Measurements from ENCODE around the gene EVI5L.

The EVI5L gene

GRCh38 chr19:7909471-7910067, 79.6 kb downstream of the EVI5L start:
- peaks cover 45% of the 10 kb centered on the region for H3K36me3 ChIP-seq (ENCODE audit: control insufficient read depth, insufficient read depth, low read length)
- H3K9me3 ChIP-seq (ENCODE audit: control insufficient read depth, low read length): no peaks in the 10 kb centered on the region
- no peak overlapping the region for H3K4me3 ChIP-seq (ENCODE audit: extremely low read depth, insufficient read depth, low read length, poor library complexity, severe bottlenecking)
- peaks cover 7% of the 10 kb centered on the region for H3K4me1 ChIP-seq (ENCODE audit: control insufficient read depth, insufficient read depth, low read length, poor library complexity, severe bottlenecking)
- H3K27ac ChIP-seq (ENCODE audit: low read depth, low read length, severe bottlenecking): no peak overlapping the region
- WGBS, 2 experiments (ENCODE audit: insufficient coverage in 2 of 2): 96 to 100% methylated on average over 5 to 17 of the region's 21 CpGs

- Histone ChIP-seq H3K27ac (ENCODE audit: low read depth, low read length, severe bottlenecking) (no peak overlapping the region), H3K4me3 (ENCODE audit: extremely low read depth, insufficient read depth, low read length, poor library complexity, severe bottlenecking) (no peak overlapping the region), H3K36me3 (ENCODE audit: control insufficient read depth, insufficient read depth, low read length) (peaks cover 45% of the 10 kb centered on the region), H3K9me3 (ENCODE audit: control insufficient read depth, low read length) (no peaks in the 10 kb centered on the region), H3K4me1 (ENCODE audit: control insufficient read depth, insufficient read depth, low read length, poor library complexity, severe bottlenecking) (no peaks in the 10 kb centered on the region)
- 97% methylated on average over 49 to 50 of the region's 54 CpGs for WGBS, 2 experiments (ENCODE audit: insufficient coverage in 2 of 2)
These were observed 80.5 kb downstream of the EVI5L start for GRCh38 chr19:7910321-7911161.

- H3K4me1 ChIP-seq (ENCODE audit: control insufficient read depth, insufficient read depth, low read length, poor library complexity, severe bottlenecking): peaks cover 3% of the 10 kb centered on the region
- H3K27ac ChIP-seq (ENCODE audit: low read depth, low read length, severe bottlenecking): no peak overlapping the region
- H3K36me3 ChIP-seq (ENCODE audit: control insufficient read depth, insufficient read depth, low read length): peaks cover 37% of the 10 kb centered on the region
- H3K9me3 ChIP-seq (ENCODE audit: control insufficient read depth, low read length): no peaks in the 10 kb centered on the region
- 94 to 96% methylated on average over 14 to 17 of the region's 18 CpGs for WGBS, 2 experiments (ENCODE audit: insufficient coverage in 2 of 2)
- H3K4me3 ChIP-seq (ENCODE audit: extremely low read depth, insufficient read depth, low read length, poor library complexity, severe bottlenecking): no peak overlapping the region
These were observed 81.6 kb downstream of the EVI5L start for GRCh38 chr19:7911508-7912143.

- H3K27ac ChIP-seq (ENCODE audit: low read depth, low read length, severe bottlenecking): no peak overlapping the region
- H3K4me3 ChIP-seq (ENCODE audit: extremely low read depth, insufficient read depth, low read length, poor library complexity, severe bottlenecking): no peak overlapping the region
- H3K4me1 ChIP-seq (ENCODE audit: control insufficient read depth, insufficient read depth, low read length, poor library complexity, severe bottlenecking): peaks cover 7% of the 10 kb centered on the region
- 93 to 96% methylated on average over 21 to 26 of the region's 31 CpGs for WGBS, 2 experiments (ENCODE audit: insufficient coverage in 2 of 2)
- peaks cover 37% of the 10 kb centered on the region for H3K36me3 ChIP-seq (ENCODE audit: control insufficient read depth, insufficient read depth, low read length)
- no peaks in the 10 kb centered on the region for H3K9me3 ChIP-seq (ENCODE audit: control insufficient read depth, low read length)
These were observed 82.2 kb downstream of the EVI5L start for GRCh38 chr19:7912144-7912696.

GRCh38 chr19:7912697-7913564, 82.9 kb downstream of the EVI5L start:
- H3K27ac ChIP-seq (ENCODE audit: low read depth, low read length, severe bottlenecking): no peak overlapping the region
- 94 to 97% methylated on average over 15 to 30 of the region's 39 CpGs for WGBS, 2 experiments (ENCODE audit: insufficient coverage in 2 of 2)
- H3K4me1 ChIP-seq (ENCODE audit: control insufficient read depth, insufficient read depth, low read length, poor library complexity, severe bottlenecking): peaks cover 8% of the 10 kb centered on the region
- no peak overlapping the region for H3K4me3 ChIP-seq (ENCODE audit: extremely low read depth, insufficient read depth, low read length, poor library complexity, severe bottlenecking)
- no peaks in the 10 kb centered on the region for H3K9me3 ChIP-seq (ENCODE audit: control insufficient read depth, low read length)
- peaks cover 37% of the 10 kb centered on the region for H3K36me3 ChIP-seq (ENCODE audit: control insufficient read depth, insufficient read depth, low read length)

GRCh38 chr19:7913652-7914051, 83.6 kb downstream of the EVI5L start:
- Histone ChIP-seq H3K9me3 (ENCODE audit: control insufficient read depth, low read length) (no peaks in the 10 kb centered on the region), H3K4me1 (ENCODE audit: control insufficient read depth, insufficient read depth, low read length, poor library complexity, severe bottlenecking) (peaks cover 8% of the 10 kb centered on the region), H3K36me3 (ENCODE audit: control insufficient read depth, insufficient read depth, low read length) (peaks cover 37% of the 10 kb centered on the region), H3K27ac (ENCODE audit: low read depth, low read length, severe bottlenecking) (no peak overlapping the region), H3K4me3 (ENCODE audit: extremely low read depth, insufficient read depth, low read length, poor library complexity, severe bottlenecking) (no peak overlapping the region)
- 96 to 97% methylated on average over 4 to 8 of the region's 10 CpGs for WGBS, 2 experiments (ENCODE audit: insufficient coverage in 2 of 2)

GRCh38 chr19:7914099-7914498, 84.1 kb downstream of the EVI5L start:
- no peak overlapping the region for H3K27ac ChIP-seq (ENCODE audit: low read depth, low read length, severe bottlenecking)
- peaks cover 8% of the 10 kb centered on the region for H3K4me1 ChIP-seq (ENCODE audit: control insufficient read depth, insufficient read depth, low read length, poor library complexity, severe bottlenecking)
- no peaks in the 10 kb centered on the region for H3K9me3 ChIP-seq (ENCODE audit: control insufficient read depth, low read length)
- no peak overlapping the region for H3K4me3 ChIP-seq (ENCODE audit: extremely low read depth, insufficient read depth, low read length, poor library complexity, severe bottlenecking)
- peaks cover 37% of the 10 kb centered on the region for H3K36me3 ChIP-seq (ENCODE audit: control insufficient read depth, insufficient read depth, low read length)
- 86 to 97% methylated on average over 5 to 7 of the region's 12 CpGs for WGBS, 2 experiments (ENCODE audit: insufficient coverage in 2 of 2)

Measured in mesodermal cell (in vitro differentiated cells).